Activated CD4-positive, alpha-beta T cell treated with anti-CD3 and anti-CD28 coated beads, Interleukin-2, Interleukin-6, amounts not matched to agents 100 ng/mL and 50 ng/mL, durations not matched to agents 16 hours and 8 hours (primary cell): ENCODE results near the gene LRRTM1.

Experiments used
- DNase-seq: peaks from one replicate; pipeline ENCODE4 v3.0.0-alpha.2; 2020

The LRRTM1 gene

GRCh38 chr2:80303909-80304837 is at the start of gene LRRTM1:
Gene LRRTM1 (minus strand): TSS chr2:80304752. CDS start chr2:80303819, 933 bp downstream.
- DNase-seq = no peak

DNA sequence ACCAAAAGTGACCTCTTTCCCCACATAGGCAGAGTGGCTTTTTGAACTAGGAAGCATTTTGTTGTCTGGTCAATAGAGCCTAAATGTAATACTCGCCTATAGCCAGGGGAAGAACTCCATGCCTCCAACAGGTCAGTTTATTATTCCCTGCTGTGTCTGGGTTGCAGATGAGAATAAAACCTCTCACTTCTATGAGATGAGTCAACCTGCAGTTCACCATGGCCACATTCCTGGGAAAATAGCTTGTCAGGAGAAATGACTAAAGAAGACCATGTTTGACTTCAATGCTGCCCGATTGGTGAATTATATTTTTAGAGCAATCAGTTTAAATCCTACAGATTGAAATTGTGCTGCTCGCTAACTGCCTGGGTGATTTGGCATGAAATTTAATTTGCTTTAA is 46.7 kb upstream of the LRRTM1 start:
- DNase-seq = no peak

DNA sequence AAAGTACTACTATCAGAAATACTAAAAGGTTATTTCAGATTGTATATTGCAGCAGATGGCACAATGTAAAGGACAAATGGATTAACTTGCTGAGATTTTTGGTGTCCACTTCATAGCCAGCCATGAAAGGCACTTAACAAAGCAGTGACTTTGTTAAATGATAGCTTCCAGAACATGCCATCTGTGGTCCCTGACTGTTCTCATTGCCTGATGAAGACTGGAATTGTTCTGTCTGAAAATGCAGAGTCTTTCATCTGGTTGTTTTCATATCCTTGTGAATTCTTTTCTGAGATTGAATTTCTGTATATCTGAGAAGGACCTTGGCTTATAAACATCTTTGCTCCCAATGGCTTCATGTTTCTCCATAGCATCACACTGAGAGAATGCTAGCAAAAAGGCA is 44.4 kb upstream of the LRRTM1 start:
- no peak for DNase-seq

- DNase-seq = no peak
These were observed 43.5 kb upstream of the LRRTM1 start for GRCh38 chr2:80348078-80348477.

DNA sequence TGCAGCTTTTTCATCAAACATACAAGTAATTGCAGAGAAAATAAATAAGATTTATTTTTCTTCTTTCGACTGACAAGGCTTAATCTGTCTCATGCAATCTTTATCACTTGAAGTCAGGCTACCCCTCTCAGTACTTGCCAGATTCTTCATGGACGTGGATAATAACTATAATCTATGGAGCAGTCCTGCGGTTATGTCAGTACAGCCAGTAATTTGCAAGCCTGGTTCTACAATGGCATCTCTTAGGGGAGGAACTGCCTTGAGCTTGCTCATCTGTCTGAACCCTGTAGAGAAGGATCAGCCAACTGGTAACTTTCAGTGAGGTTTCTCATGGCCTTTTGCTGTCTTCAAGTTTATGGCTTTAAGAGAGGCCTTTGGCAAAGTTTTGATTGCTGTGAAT is 35.5 kb upstream of the LRRTM1 start:
- no peak for DNase-seq

- DNase-seq = no peak
These were observed 34.2 kb upstream of the LRRTM1 start for GRCh38 chr2:80338794-80339193.

GRCh38 chr2:80335411-80335810 is 30.9 kb upstream of the LRRTM1 start:
- DNase-seq = no peak

- no peak for DNase-seq
These were observed 29.3 kb upstream of the LRRTM1 start for GRCh38 chr2:80333886-80334285.

DNA sequence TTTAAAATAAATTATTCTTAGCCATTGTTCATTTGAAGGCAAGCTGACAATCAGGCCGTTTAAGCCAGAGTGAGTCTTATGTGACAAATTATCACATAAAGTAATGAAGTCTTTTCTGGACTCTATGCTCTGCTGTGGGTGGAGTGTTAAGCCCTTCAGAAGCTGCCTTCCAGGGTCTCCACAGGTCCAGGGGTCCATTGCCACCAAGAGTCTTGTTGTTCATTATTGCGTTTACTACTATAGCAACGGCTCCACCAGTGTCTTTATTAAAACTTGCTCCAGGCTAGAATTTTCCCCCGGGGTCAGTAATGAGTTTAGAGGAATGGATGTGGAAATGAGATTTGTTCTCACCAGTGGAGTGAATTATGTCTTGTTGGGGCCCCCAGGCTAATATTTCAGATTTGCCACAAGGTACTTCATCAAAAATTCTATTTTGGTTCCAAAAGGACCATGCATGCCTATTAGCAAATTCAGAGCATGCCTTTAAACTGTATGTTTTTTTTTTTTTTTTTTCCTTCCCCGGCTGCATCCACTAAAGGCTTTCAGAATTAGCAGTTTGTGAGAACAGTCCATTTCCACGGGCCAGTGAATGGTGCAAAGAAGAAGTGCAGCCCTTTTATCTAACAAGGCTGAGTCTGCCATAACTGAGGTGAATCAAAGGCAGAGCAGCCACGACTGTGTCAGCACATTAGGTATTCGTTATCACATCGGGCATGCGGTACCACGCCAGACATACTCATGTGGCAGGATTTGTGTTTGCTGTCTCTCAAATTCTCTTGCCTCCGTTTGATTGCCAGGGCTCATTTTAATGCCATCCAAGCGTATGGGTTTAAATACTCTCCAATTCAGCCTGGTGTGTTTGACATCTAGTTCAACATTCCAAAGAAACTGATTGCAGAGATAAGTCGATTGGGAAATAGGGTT is 26.2 kb upstream of the LRRTM1 start:
- no peak for DNase-seq

DNA sequence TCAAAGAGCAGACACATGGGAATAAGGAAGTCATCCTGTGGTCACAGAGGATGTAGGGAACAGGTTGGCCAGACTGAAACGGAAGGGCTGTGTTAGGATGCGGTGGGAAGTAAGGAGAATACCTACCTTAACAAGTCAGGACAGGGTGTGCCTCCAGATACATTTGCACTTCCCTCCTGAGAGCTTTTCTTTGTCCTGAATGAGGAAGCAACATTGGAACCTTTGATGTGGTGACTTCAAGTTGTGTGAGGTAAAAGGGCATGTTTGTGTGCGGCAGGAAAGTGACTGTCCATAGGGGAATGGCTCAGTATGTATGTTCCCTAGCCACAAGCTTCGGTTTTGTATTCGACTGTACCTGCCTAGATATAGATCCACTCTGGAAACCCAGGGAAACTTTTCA is 24.9 kb upstream of the LRRTM1 start:
- DNase-seq = no peak

- DNase-seq = no peak
These were observed 23.6 kb upstream of the LRRTM1 start for GRCh38 chr2:80328159-80328571.

DNA sequence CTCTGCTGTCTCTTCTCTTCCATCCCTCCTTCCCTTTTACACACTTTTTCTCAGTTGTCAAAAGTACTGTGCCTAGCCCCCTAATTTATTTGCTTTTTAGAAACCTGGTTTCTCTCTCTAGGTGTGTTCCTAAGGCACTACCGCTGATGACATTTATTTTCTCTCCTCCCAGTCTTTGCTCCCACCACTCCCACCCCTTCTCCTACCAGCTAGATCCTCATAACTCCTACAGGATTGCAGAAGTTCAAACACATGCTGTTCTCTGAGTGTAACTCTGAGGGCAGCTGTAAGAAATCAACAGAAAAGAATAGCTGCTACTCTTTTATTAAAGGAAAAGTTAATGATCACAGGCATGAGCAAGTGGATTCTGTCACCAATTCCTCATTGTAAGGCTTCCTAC is 22.3 kb upstream of the LRRTM1 start:
- DNase-seq = no peak

DNA sequence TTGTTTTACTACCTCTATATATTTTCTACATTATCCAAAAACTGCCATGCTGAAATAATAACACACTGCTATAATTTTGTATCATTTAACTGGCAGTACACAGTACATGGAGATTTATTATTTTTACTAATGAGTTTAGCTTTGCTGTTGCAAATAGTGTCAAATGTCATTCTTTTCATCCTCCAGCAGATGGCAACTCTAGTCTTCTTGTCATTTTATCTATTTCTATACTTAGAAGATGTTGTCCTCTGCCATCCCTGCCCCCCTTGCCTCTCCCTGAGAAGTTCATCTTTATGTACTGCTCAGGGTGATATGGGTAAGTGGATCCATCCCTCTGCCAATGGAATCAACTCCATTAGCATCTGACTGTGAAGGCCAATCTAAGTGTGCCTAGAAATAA is 21.7 kb upstream of the LRRTM1 start:
- no peak for DNase-seq

GRCh38 chr2:80324525-80324924 is 20.0 kb upstream of the LRRTM1 start:
- no peak for DNase-seq

DNA sequence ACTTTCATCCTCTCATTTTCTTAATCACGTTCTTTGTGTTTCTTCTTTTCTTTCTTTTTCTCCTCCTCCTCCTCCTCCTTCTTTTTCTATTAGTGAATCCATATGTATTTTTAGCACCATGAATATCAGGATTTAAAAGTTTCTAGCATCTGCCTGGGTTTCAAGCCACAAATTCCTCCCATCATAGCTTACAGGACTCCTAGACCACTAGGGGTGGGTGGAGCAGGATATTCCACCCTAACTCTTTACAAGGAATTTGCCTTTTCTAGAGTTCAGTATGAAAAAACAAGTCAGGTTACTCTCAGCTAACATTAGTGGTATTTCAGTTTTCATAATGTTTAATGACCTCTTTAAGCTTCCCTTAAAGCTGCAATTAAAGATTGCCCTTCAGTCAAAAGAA is 19.1 kb upstream of the LRRTM1 start:
- no peak for DNase-seq

DNA sequence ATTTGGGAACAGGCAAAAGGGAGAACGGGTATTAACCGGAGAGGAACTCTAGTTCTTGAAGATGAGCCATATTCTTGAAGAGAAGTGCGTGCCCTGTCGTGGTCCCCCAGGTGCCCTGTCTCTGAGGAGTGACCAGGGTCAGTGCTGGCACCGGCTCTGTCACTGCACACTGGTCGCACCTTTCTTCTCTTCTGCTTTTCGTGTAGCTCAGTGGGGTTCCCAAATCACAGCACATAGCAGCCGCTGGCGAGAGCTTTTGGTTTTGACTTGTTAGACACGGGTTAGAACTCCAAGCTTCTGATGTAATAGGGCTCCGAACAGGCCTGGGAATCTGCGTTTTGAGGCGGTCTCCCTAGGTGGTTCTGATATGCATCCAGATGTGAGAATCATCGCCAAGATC is 18.4 kb upstream of the LRRTM1 start:
- DNase-seq = no peak

GRCh38 chr2:80322311-80322920 is 17.9 kb upstream of the LRRTM1 start:
- DNase-seq = no peak

GRCh38 chr2:80312282-80312839 is 7.8 kb upstream of the LRRTM1 start:
- no peak for DNase-seq

DNA sequence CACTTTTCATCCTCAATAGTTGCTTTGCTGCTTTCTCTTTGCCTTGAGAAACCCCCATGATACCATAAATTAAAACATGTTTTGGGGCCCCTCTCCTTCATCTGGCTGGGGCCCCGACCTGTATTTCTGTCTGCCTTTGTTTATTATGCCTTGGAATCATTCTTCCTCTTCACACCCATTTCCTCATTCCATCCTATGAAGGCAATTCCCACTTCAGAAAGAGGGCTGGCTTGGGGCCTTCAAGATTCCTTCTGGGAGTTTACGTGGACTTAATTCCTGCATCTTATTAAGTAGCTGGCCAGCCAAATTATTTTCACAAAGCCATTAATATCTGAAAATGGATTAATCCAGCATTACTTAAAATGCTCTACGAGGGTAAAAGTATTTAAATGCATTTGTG is 6.8 kb upstream of the LRRTM1 start:
- DNase-seq = no peak

DNA sequence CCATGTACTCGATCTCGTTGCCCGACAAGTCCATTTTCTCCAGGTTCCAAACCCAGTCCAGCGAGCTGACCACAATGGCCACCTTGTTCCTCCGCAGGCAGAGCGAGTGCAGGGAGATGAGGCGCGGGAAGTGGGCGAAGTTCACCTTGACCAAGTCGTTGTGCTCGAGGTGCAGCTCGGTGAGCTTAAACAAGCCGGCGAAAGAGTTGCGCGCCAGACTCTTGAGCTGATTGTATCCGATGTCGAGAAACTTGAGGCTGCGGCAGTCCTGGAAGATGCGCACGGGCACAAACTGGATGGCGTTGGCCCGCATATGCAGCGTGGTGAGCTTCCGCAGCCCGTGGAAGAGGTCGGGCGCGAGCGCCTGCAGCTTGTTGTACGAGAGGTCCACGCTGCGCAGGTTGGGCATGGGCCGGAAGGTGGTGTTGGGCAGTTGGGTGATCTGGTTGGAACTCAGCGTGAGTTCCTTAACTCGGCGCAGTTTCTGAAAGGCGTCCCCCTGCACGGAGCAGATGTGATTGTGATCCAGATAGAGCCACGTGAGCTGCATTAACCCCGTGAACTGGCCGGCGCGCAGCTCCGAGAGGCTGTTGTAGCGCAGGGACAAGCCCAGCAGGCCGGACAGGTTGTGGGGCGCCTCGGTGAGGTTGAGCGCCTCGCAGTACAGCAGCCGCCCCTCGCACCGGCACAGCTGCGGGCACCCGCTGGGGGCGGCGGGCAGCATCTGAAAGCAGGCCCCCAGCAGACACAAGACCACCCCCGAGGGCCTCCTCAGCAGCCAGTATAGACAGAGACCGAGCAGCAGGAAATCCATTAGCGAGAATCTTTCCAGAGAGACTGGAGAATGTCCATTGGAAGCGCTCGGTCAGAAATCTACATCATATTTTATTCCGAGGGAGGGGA is 1.3 kb downstream of the LRRTM1 start:
- no peak for DNase-seq

DNA sequence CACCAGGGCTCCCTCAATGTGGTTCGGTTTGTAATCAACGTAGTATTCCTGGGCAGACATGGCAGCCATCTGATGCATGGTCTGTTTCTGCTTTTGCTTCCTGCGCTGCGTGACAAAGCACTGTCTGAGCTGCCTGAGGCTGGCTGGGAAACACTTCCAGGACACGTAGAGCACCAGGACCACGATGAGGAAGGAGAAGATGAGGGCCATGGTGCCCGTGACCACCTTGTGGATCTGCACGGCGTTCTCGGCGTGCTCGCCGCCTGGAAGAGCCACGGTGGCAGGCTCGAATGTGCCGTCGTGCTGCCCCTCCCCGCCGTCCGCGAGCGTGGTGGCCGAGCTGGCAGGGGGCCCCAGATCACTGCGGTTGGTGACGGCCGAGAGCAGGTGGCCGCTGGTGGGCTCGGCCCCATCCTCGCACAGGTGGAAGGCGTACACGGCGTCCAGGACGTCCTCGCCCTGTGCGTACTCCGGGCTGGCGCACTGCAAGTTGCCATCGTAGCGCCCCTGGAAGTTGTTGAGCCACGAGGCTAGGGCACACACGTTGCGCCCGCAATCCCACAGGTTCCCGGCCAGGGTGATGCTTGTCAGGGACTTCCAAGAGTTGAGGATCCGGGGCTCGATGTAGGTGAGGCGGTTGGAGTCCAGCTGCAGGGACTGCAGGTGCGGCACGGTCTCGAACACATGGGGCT is 2.1 kb downstream of the LRRTM1 start:
- no peak for DNase-seq

- no peak for DNase-seq
These were observed 2.6 kb downstream of the LRRTM1 start for GRCh38 chr2:80302001-80302313.
